Measurements from ENCODE around the gene PITPNM2. TPM values are rescaled to one million over a fixed set of nuclear protein-coding genes. Genes with fewer than 3 reads are reported as not detected.

PITPNM2 gene
- total and polyA plus RNA-seq, 2 experiments from 2014 or later: 3.6 to 6.3 TPM

DNA sequence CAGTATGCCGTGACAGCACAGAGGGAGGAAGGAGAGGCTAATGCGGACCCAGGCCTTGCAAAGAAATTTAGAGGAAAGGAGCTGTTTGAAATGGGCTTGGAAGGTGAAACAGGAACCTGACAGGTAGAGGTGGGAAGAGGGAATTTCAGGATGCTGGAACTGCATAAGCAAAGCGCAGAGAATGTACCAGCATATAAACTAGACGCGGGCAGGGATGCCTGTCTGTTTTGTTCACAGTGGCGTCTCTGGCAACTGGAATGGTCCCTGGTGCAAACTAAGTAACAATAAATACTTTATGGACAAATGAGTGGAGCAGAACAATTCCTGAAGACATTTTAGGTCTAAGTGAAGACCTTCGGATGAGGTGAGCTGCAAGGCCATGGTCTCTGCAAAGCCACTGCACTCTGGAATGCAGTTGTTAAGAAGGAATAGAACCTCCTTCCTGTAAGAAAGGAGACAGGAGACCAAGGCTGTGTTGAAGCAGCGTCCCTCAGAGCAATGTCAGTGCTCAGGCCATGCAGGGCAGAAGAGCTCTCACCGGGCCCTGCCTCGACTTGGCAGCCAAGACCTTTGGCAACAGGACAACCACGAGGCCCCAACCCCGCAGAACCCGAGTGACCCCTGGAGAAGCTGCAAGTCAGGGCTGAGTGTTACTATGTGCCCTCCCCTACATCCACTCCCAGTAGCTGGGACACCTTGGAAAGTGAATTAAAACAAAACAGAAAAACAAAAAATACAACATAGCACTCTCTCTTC, 42.8 kb downstream of the PITPNM2 start:
- peaks cover 2% of the 10 kb centered on the region for H3K79me2 ChIP-seq
- 98% methylated on average over 13 of the region's 13 CpGs for WGBS (ENCODE audit: low lambda C conversion rate, missing lambda C conversion rate)
- DNase-seq (ENCODE audit: low spot score): no peak
- no peaks in the 10 kb centered on the region for H4K20me1 ChIP-seq (ENCODE audit: insufficient read depth, poor library complexity, severe bottlenecking)
- H3K36me3 ChIP-seq (replicated peaks; ENCODE audit: insufficient read depth, low read depth): no peaks in the 10 kb centered on the region
- H3K4me1 ChIP-seq (ENCODE audit: insufficient read depth): no peaks in the 10 kb centered on the region
- H3K9me3 ChIP-seq (ENCODE audit: low read depth): no peaks in the 10 kb centered on the region
- no peak overlapping the region for H3K4me2 ChIP-seq
- H3K27ac ChIP-seq: no peak overlapping the region
- TF ChIP-seq EZH2 (IDR thresholded peaks at IDR 0.05; ENCODE audit: borderline replicate concordance) (no peak), EZH2phosphoT487 (IDR thresholded peaks at IDR 0.05; ENCODE audit: low read depth, severe bottlenecking, unreplicated experiment) (no peak)
- TF ChIP-seq, protein P1, sequence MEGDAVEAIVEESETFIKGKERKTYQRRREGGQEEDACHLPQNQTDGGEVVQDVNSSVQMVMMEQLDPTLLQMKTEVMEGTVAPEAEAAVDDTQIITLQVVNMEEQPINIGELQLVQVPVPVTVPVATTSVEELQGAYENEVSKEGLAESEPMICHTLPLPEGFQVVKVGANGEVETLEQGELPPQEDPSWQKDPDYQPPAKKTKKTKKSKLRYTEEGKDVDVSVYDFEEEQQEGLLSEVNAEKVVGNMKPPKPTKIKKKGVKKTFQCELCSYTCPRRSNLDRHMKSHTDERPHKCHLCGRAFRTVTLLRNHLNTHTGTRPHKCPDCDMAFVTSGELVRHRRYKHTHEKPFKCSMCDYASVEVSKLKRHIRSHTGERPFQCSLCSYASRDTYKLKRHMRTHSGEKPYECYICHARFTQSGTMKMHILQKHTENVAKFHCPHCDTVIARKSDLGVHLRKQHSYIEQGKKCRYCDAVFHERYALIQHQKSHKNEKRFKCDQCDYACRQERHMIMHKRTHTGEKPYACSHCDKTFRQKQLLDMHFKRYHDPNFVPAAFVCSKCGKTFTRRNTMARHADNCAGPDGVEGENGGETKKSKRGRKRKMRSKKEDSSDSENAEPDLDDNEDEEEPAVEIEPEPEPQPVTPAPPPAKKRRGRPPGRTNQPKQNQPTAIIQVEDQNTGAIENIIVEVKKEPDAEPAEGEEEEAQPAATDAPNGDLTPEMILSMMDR (IDR thresholded peaks at IDR 0.05; ENCODE audit: poor library complexity): no peak
- no peak overlapping the region for H3K4me3 ChIP-seq
- H3K27me3 ChIP-seq: no peaks in the 10 kb centered on the region
- no peak overlapping the region for H2AFZ ChIP-seq
- H3K9me2 ChIP-seq (replicated peaks; ENCODE audit: insufficient read depth): no peaks in the 10 kb centered on the region

DNA sequence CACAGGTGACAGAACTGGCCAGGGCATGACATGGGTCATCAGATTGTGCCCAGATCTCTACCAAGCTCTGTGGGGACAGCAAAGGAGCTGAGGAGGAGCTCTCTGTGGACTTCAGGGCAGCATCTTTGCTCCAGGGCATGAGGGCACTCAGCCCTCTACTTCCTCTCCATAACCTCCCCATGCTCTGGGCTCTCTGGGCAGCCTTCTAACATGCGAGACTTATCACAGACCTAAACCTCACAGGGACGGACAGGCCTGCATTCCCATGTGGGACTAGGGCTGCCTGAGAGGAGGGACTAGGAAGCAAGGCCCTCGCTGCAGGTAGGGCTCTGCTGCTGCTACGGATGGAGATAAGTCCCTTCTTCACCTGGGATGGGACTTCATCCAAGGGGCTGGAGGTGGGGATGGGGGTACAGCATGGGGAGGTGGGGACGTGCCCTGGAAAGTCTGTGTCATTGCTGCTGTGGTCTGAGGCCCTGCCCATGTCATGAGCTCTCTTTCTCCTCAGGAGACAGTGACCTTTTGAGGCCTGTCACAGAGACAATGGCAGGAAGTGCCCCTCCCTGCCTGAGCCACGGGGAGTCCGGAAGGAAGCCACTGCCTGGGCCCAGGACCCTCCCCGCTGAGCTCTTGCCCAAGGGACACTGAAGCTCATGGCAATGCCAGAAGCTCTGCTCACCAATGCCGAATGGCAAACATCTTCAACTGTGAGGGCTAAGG, 44.1 kb downstream of the PITPNM2 start:
- no peak for TF ChIP-seq EZH2phosphoT487 (IDR thresholded peaks at IDR 0.05; ENCODE audit: low read depth, severe bottlenecking, unreplicated experiment)
- TF ChIP-seq, protein P1 (IDR thresholded peaks at IDR 0.05; ENCODE audit: poor library complexity): no peak
- H3K9me3 ChIP-seq (ENCODE audit: low read depth): no peaks in the 10 kb centered on the region
- H3K27ac ChIP-seq: no peak overlapping the region
- WGBS (ENCODE audit: low lambda C conversion rate, missing lambda C conversion rate): 77% methylated on average over 9 of the region's 9 CpGs
- H3K4me3 ChIP-seq: no peak overlapping the region
- no peaks in the 10 kb centered on the region for H3K27me3 ChIP-seq
- no peaks in the 10 kb centered on the region for H4K20me1 ChIP-seq (ENCODE audit: insufficient read depth, poor library complexity, severe bottlenecking)
- no peak overlapping the region for H2AFZ ChIP-seq
- H3K4me2 ChIP-seq: no peak overlapping the region
- no peaks in the 10 kb centered on the region for H3K9me2 ChIP-seq (replicated peaks; ENCODE audit: insufficient read depth)
- no peaks in the 10 kb centered on the region for H3K36me3 ChIP-seq (replicated peaks; ENCODE audit: insufficient read depth, low read depth)
- no peaks in the 10 kb centered on the region for H3K4me1 ChIP-seq (ENCODE audit: insufficient read depth)
- H3K79me2 ChIP-seq: no peaks in the 10 kb centered on the region
- DNase-seq (ENCODE audit: low spot score): no peak

GRCh38 chr12:123105211-123105826, 45.6 kb downstream of the PITPNM2 start:
- Histone ChIP-seq H2AFZ (no peak overlapping the region), H3K27me3 (no peaks in the 10 kb centered on the region), H3K4me3 (no peak overlapping the region), H3K9me2 (replicated peaks; ENCODE audit: insufficient read depth) (no peaks in the 10 kb centered on the region), H4K20me1 (ENCODE audit: insufficient read depth, poor library complexity, severe bottlenecking) (peaks cover 3% of the 10 kb centered on the region), H3K4me1 (ENCODE audit: insufficient read depth) (no peaks in the 10 kb centered on the region), H3K79me2 (no peaks in the 10 kb centered on the region), H3K9me3 (ENCODE audit: low read depth) (no peaks in the 10 kb centered on the region), H3K4me2 (no peak overlapping the region), H3K27ac (no peak overlapping the region), H3K36me3 (replicated peaks; ENCODE audit: insufficient read depth, low read depth) (no peaks in the 10 kb centered on the region)
- 79% methylated on average over 14 of the region's 14 CpGs for WGBS (ENCODE audit: low lambda C conversion rate, missing lambda C conversion rate)
- DNase-seq (ENCODE audit: low spot score): no peak
- TF ChIP-seq EZH2phosphoT487 (IDR thresholded peaks at IDR 0.05; ENCODE audit: low read depth, severe bottlenecking, unreplicated experiment): no peak
- TF ChIP-seq EZH2 (IDR thresholded peaks at IDR 0.05; ENCODE audit: borderline replicate concordance): no peak
- TF ChIP-seq, protein P1 (IDR thresholded peaks at IDR 0.05; ENCODE audit: poor library complexity): no peak

Data from hepatocyte (in vitro differentiated cells).